TTC549 (cell line): ENCODE data around the gene OTOF.

Source experiments
- FAIRE-seq: peaks from 2 replicates; lab custom pipeline; 2012; peaks lifted over from hg19 to GRCh38; lab: Jason Lieb, UNC

Gene OTOF

DNA sequence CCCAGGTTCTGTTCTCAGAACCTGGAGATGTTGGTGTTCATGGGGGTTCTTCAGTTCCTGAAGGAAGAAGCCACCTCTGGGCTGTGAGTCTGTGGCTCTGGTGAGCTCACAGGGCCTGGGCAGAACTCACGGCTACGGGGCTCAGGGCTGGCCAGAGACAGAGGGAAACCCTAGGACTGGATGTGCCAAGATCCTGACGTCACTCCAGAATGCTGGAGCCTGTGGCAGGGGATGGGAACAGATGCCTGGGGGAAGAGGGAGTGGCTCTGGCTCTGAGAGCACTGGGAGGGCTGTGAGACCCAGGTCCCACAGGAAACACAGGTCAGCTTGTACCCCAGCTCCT, at the start of gene OTOF:
TSS of gene OTOF (minus strand) at position 214 of the 343 bp plus-strand sequence.
- FAIRE-seq = no peak

DNA sequence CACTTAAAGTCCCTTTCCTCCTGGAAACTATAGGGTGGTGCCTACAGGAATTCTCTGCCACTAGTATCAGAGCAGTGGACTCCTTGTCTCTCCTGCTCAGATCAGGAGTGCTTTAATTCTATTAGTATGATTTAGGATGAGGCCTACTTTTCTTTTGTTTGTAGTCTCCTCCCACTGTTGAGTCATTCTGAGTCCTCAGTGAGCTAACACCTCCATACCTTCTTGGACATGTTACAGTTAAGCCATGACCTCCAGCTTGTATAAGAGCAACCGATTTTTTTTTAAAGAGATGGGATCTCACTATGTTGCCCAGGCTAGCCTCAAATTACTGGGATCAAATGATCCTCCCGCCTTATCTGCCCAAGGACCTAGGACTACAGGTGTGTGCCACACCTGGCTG, 48.7 kb upstream of the OTOF start:
- FAIRE-seq = no peak

DNA sequence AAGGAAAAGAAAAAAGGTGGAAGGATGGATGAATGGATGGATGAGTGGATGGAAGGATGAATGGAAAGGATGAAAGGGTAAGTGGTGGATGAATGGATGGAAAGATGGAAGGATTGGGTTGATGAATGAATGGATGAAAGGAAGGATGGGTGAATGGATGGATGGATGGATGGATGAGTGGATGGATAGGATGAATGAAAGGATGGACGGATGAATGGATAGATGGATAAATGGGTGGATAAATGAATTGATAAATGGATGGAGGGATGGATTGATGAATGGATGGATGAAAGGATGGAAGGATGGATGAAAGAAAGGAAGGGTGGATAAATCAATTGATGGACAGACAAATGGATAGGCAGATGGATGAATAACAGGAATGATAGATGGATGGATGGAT, 48.2 kb upstream of the OTOF start:
- FAIRE-seq = no peak

DNA sequence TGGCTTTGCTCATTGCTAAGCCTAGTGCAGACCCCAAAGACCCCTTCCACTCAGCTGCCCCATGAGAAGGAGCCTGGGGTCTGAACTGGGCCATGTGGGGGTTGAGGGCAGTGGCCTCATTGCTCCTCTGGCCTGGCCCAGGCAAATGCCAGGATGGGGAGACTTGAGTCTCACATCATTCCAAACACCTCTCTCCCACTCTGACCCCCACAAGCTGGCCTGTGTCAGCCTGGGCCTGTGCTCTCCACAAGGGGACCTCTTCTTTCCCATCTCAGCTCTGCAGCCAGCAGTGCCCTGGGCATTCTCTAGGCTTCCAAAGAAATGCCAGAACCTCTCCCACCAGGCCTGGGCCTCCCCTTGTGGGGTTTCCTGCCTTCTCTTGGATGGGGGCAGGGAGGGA, 45.8 kb upstream of the OTOF start:
- FAIRE-seq = no peak

DNA sequence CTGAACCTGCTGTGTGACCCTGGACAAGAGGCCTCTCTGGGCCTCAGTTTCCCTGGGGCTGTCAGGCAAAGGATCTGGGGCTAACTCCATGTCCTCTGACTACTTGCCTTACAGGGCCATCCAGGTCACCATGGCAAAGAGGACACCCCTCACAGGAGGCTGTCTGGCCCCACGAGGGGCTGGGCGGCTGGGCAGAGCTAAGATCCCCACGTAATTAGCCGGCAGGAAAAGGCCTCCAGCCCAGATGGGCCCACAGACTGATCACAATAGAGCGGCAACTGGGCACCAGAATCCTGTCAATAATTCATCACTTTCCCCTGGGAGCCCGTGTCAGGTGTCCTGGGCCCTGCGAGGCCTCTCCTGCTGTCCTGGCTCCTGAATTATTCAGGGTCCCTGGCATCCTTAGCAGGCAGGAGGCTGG, 44.8 kb upstream of the OTOF start:
- FAIRE-seq = no peak

DNA sequence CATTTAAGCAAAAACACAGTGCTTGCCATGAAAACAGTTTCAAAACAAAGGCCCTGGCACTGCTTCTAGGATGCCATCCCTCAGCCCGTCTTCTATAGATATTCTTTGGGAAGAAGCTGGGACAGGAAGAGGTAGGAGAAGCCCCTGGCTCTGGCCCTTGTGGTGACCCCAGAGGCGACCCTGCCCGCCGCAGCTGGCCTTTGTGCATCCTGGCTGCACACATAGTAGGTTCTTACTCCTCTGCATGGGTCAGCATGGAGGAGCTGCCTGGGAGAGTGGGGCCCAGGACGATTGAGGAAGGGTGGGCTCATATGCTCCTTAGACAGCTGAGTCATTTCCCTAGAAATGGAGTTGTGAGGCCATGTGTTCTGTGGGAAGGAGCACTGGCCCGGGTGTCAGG, 44.4 kb upstream of the OTOF start:
- FAIRE-seq = no peak

DNA sequence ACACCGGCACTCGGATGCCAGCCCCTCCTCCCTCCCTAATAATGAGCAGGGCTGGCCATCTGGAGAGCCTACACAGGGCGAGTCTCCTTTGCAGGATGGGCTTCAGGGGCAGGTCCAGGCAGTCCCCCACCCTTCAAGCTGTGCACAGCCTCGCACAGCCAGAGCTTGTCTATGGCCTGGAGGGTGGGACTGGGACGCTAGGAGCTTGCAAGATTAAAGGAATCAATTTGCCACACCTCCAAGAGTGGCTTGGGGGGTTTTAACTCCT, 43.9 kb upstream of the OTOF start:
- FAIRE-seq = no peak

DNA sequence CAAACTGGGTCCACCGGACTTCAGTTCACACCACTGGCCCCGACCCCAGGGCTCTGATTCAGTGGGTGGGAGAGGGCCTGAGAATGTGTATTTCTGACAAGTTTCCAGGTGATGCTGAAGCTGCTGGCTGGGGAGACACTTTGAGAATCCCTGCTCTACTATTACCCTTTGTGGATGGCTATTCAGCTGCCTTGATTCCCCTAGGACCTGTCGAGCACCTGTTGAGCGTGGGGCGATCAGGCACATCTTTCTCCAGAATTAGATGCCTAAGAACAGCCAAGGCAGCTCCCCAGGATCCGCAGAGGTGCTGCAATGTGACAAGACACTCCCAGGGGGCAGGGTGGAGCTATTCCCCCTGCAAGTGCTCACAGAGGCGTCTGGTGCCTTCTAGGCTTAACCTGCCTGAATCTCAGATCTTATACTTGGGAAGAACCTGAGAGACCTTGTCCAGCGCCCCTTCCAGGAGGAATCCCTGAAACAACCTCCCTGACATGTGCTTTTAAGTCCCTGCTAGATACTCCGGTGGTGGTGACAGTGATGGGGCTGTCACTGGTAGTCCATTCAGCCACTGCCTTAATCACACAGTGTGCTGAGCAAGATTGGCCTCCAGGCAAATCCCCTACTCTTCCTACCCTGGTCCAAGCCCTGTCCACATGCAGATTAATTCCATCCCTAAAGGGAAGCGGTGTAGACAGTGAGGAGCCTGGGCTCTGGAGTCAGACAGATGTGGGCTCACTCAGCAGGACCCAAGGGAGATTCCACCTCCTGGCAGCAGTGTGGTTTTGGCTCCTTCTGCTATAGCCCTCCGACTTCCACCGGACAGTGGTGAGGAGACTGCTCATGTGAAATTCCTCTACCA, 43.4 kb upstream of the OTOF start:
- FAIRE-seq = no peak

DNA sequence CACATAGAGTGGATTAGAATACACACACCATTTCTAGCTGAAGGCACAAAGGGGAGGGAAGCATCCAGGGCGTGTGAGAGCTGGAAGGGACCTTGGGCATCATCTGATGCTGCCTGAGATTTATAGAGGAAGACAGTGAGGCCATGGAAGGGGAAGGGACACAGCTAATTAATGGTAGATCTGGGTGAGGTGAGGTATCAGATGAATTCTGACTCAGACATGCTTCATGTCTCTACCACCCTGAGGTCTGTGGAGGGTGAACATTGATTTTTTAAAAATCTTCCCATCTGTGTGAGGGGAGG, 42.2 kb upstream of the OTOF start:
- no peak for FAIRE-seq

DNA sequence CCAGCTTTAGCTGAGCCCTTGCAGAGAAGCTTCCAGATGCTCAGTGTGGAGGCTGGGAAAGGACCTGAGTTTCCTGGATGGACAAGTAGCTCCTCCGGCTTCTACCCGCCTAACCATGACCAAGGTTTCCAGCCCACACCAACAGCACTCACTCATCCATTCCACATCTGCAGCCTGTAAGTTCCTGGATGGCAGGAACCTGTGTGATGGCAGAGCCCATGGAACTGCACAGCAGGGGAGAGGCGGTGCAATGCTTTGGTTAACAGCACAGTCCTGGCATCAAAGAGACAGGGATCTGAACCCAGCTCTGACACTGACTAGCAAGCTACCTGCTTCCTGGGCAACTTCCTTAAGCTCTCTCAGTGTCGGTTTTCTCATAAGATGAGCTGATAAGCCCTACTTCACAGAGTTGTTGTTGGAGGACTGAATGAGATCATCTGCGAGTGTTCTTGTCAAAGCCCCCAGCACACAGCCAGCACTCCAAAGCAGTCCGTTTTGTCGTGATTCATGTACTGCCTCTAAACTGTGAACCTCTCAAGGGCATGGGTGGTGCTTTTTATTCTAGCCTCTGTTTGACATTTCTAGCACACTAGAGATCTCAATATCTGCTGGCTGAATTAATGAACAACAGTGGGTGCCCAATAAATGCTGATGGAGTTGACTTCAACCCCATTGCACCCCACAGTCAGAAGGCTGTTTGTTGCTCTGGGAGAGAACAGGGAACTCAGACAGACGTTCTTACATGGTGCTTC, 41.6 kb upstream of the OTOF start:
- no peak for FAIRE-seq

DNA sequence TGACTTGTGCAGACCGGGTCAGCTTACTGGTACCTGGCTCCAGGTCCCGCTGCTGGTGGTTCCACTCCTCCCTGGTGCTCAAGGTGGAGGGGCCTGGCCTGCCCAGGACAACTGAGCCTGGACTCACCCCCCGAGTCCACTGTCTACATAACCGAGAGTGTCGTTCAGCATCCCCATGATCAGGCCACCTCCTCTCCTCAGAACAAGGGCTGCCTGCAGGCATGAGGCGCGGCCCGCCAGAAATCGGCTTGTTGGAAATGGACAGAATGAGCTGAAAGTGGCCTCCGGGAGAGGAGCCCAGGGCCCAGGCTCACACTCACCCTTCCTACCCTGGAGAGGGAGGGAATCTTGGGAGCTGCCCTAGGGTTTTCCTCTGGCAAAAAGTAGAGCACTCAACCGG, 38.9 kb upstream of the OTOF start:
- no peak for FAIRE-seq

DNA sequence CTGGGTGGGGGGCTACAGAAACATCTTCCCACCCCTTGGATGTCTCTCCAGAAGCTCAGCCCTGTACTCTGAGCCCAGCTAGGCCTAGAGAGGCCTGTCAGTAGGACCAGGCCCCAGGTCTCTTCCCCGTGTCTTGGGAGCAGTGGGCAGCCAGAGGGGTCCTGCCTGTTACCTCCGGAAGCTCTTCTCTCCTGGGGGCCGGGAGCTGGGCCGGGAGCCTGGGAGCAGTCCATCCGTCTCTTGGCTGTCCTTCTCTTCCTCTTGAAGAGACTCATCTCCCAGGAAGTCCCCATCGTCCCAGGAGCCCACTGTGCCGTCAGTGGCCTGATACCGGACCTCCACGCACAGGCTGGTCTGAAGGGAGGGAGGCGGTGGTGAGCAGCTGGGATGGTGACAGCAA, 38.3 kb upstream of the OTOF start:
- no peak for FAIRE-seq

DNA sequence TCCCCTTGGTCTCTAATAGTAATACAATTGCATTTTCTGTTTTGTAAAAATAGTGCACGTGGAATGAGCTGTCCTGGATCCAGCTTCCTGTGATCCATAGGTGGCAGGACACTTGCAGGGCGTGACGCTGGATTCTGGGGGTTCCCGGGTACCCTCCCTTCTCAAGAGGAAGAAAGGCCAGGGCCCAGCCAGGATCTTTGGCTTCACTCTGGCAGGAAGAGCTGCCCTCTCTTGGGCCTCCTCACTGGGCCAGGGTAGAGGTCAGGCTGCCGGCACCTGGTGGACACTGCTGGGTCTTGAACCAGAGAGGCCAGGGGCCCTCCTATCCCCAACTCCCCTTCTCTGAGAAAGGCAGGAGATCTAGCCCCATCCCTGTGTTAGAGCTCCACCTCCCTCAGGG, 37.8 kb upstream of the OTOF start:
- FAIRE-seq = no peak

DNA sequence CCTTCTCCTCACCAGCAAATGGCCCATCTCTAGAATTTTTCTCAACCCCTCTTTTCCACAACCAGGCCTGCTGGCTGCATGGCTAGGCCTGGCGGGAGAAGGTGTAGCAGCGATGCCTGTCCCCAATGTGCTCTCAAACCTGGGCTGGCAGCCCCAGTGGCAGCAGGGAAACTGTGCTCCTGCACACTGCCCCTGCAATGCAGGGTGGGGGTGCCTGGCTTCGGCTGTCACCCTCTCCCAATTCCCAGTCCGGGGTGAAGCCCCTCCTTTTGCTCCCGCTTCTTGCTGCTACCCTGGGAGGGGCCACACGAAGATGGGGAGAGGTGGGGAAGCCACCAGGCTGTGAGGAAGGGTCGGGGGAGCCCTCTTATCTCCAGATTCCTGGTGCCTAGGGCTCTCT, 36.1 kb upstream of the OTOF start:
- no peak for FAIRE-seq

DNA sequence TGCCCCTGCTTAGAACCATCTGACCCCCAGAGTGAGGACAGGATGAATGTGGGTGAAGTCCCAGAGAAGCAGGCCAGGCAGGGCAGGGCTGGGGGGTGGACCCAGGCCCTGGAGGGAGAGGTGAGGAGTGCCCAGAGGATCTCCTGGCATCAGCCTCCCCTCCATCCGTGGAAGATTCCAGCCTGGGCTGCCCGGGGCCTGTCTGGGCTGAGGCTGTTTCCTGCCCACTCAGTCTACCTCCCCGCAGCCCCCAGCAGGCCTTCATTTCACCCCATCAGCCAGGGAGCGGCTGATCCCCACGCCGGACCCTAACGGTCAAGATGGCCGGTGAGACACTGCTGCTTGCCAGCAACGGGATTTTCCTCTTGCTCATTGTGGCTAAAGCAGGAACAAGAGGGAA, 35.3 kb upstream of the OTOF start:
- no peak for FAIRE-seq

DNA sequence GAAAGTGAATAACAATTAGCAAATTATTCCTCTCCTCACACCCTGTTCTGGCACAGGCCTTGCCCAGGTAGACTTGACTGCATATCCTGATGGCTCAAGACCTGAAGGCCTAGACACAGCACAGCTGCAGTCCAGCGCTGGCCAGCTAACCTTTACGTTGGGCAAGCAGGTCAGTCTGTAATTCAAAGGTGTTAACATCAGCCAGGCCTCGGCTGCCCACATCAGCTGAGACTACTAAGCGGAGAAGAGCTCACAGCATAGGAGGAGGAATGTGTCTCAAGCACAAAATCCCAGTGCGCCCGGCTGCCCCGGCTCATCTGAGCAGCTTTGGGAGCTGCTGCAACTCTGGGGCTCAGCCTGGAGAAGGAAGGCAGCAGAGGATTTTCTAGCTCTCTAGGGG, 33.5 kb upstream of the OTOF start:
- no peak for FAIRE-seq

DNA sequence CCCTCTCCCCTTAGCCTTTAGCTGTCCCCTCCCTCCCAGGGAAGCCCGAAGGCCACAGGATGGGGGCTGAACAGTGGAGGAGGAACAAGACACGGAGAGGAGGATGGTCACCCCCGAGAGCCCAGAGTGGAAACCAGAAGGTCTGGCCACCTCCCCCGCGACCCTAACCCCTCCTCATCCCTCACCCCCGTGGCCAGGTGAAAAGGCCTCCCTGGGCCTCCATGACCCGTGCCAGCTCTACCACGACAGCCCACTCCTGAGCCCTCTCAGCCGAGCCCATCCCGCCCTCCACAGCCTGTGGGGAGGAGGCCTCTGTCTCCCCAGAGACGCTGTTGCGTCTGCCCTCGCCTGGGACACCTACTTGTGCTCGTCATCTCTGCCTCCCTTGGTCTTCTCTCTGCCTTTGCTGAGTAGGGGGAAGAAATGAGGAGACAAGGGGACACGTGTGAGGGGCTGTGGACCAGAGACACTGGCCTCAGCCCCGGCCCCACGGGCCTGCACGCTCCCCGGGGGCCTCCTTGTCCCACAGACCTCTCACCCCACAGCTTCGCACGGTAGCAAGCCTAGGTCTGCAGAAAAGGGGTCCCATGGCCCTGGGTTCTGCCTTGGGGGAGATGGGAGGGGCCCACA, 32.5 kb upstream of the OTOF start:
- no peak for FAIRE-seq

DNA sequence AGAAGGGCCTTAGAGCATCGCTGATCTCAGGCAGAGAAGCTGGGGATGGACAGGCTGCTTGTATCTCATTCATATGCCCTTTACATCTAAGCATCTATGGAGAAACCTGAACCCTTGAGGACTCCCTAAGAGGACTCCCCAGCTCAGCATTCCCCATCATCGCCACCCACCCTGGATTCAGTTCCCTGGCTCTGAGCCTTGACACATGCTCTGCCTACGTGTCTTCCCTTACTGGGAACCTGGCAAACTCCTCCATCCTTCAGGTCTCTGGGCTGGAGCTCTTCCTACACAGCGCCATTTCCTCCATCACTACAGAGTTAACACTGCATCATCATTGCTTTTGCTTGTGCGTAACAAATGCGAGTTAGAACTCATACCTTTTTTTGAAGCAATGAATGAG, 31.2 kb upstream of the OTOF start:
- FAIRE-seq = no peak

DNA sequence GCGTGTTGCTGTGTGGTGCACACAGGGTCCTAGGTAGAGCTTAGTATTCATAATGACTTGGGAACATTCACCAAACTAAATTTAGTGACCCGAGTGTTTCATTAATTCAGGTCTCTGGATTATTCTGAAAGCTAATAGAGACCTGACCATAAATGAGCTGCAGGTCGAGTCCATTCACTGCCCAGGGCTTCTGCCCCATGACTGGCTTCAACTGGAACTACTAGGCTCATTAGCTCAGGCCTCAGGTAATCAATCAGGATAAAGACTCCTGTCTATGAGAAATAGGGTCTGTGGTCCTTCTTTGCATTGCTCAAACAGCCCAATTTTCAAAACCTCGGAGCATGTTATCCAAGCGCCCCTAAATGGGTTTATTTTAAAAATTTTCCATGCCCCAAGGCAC, 30.0 kb upstream of the OTOF start:
- FAIRE-seq = no peak

DNA sequence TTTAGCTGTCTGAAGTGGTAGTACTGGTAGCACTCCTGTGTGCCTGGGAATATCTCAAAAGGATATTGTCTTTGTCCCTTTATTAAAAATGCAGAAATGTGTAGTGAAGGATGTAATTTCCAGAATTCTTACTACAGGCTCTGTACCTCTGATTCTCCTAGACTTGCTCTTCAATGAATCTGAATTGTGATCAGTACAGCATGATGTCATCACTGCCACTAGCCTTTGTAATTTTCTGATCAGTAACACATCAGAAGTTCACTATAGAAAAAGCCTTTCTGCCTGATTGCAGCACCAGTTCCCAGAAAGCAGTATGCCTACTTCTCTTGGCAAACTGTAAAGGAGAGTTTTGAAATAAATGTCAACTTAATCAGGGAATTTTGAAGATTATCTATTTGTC, 29.2 kb upstream of the OTOF start:
- no peak for FAIRE-seq

DNA sequence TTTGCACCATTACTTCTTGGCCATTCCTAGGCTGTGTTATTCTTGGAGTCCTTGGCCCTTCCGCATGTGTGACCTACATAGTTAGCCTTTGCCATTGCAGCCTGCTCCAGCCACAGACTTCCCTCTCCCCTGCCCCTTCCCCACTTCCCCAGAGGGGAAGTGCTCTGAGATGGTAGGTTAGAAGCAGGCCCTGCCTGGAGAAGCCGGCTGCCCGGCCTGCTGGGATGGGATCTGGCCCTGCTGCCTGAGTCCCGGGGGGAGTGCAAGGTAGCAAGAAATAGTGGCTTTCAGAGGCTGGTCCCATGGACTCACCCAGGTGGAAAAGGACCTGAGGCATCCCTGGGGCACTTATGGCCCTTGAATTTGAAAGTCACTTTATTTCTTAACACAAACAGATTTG, 28.4 kb upstream of the OTOF start:
- no peak for FAIRE-seq

DNA sequence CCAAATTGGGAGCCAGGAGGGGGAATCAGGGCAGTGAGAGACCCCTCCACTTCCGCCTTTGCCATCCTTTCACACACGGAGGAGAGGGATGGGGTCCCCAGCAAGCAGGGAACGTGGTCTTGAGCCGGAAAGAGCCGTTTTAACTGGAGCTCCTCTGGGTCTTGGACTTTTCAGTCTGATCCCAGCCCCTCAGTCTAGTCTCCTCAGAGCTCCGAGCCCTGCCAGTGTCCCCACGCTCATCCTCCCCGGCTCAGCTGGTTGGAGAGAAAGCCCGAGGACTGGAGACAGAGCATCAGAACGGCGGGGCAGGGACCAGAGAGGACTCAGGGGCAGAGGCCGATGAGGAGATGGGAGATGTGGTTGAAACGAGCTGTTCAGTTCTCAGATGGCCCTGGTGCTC, 26.1 kb upstream of the OTOF start:
- FAIRE-seq = no peak

DNA sequence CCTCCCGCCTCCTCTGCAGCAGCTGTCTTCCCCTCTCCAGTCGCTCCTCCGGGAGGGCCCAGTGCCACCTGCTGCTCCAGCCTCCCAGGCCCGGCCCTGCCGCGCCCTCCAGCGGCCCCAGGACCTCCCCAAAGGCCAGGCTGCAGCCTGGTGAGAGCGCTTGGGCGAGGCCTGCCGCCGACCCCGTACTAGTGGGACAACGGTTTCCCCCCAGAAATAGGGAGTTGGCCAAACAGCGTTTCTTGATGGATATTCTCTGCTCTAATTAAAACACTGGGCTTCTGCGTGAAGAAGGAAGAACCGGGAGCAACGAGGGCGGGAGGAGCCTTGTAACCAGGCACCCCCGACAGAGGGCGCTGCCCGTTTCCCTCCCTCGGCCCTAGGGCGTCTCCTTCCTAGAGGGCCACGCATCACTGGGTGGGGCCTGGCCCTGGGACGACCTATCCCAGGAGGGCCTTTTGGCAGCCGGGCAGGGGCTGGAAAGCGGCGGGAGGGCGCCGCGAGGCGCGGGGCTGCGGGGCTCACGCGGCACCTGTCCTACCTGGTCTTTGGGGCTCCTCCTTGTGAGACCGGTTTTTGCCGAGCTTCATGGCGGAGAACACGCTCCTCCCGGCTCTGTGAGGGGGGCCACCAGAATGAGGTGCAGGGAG, 25.4 kb upstream of the OTOF start:
- FAIRE-seq = no peak

DNA sequence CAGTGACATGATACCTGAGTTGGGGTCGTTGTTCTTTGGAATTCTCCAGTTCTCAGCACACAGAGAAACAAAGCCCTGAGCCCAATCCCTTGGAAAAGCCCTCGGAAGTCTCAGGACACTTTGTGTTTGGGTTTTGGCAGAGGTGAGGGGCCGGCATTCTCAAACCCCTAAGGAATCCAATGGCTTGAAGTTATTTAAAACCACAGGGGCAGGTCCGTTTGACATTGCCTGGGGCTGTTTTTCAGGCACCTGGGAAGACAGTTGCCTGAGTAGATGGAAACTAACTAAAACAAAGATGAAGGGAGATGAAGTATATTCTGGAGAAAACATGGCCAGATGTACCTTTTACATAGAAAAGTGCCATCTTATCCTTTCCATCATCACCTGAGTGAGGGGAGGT, 22.5 kb upstream of the OTOF start:
- FAIRE-seq = no peak
